ENCODE results near the gene AMIGO1. TPM values are rescaled to one million over a fixed set of nuclear protein-coding genes. Genes with fewer than 3 reads are reported as not detected.
A peak's percentile ranks its signal among the peaks of the same experiment; 100 is the strongest.
"Not testable (repeated sequence)": the region's sequence is repeated elsewhere in the genome, so short reads cannot be mapped to it uniquely, and the experiment has no call there.

AMIGO1 gene
- total RNA-seq, 1 experiment from 2014 or later = 1.1 TPM

GRCh38 chr1:109475261-109475660, 34.3 kb downstream of the AMIGO1 start:
- Histone ChIP-seq H3K36me3 (replicated peaks; ENCODE audit: control insufficient read depth, insufficient read depth, low read length) (no peaks in the 10 kb centered on the region), H3K4me3 (ENCODE audit: insufficient read depth, low read depth, low read length) (no peak overlapping the region), H3K27me3 (ENCODE audit: control insufficient read depth, insufficient read depth, low read length) (peaks cover 9% of the 10 kb centered on the region)
- DNase-seq = peak; percentile 14

GRCh38 chr1:109474697-109475096, 34.8 kb downstream of the AMIGO1 start:
- Histone ChIP-seq H3K4me3 (ENCODE audit: insufficient read depth, low read depth, low read length) (no peak overlapping the region), H3K36me3 (replicated peaks; ENCODE audit: control insufficient read depth, insufficient read depth, low read length) (no peaks in the 10 kb centered on the region), H3K27me3 (ENCODE audit: control insufficient read depth, insufficient read depth, low read length) (peaks cover 13% of the 10 kb centered on the region)
- peak; percentile 7 for DNase-seq

- not testable (repeated sequence) for H3K4me3 ChIP-seq (ENCODE audit: insufficient read depth, low read depth, low read length); H3K36me3 ChIP-seq (replicated peaks; ENCODE audit: control insufficient read depth, insufficient read depth, low read length)
- peak; percentile 4 for DNase-seq
- H3K27me3 ChIP-seq (ENCODE audit: control insufficient read depth, insufficient read depth, low read length) = peaks cover 18% of the 10 kb centered on the region
Measured at GRCh38 chr1:109473284-109474057, 36.1 kb downstream of the AMIGO1 start.

GRCh38 chr1:109472779-109473178, 36.7 kb downstream of the AMIGO1 start:
- Histone ChIP-seq H3K4me3 (ENCODE audit: insufficient read depth, low read depth, low read length) (no peak overlapping the region), H3K27me3 (ENCODE audit: control insufficient read depth, insufficient read depth, low read length) (peaks cover 25% of the 10 kb centered on the region), H3K36me3 (replicated peaks; ENCODE audit: control insufficient read depth, insufficient read depth, low read length) (no peaks in the 10 kb centered on the region)
- no peak for DNase-seq

- Histone ChIP-seq H3K4me3 (ENCODE audit: insufficient read depth, low read depth, low read length) (no peak overlapping the region), H3K27me3 (ENCODE audit: control insufficient read depth, insufficient read depth, low read length) (peaks cover 47% of the 10 kb centered on the region)
Measured at GRCh38 chr1:109470245-109470644, 39.3 kb downstream of the AMIGO1 start.

GRCh38 chr1:109468903-109469302, 40.6 kb downstream of the AMIGO1 start:
- H3K4me3 ChIP-seq (ENCODE audit: insufficient read depth, low read depth, low read length) = no peak overlapping the region
- no peaks in the 10 kb centered on the region for H3K36me3 ChIP-seq (replicated peaks; ENCODE audit: control insufficient read depth, insufficient read depth, low read length)
- peaks cover 59% of the 10 kb centered on the region for H3K27me3 ChIP-seq (ENCODE audit: control insufficient read depth, insufficient read depth, low read length)
- DNase-seq = no peak

More at GRCh38 chr1:109470245-109470644, 39.3 kb downstream of the AMIGO1 start:
- no peak for DNase-seq
- no peaks in the 10 kb centered on the region for H3K36me3 ChIP-seq (replicated peaks; ENCODE audit: control insufficient read depth, insufficient read depth, low read length)

GRCh38 chr1:109468061-109468460, 41.5 kb downstream of the AMIGO1 start:
- Histone ChIP-seq H3K4me3 (ENCODE audit: insufficient read depth, low read depth, low read length) (no peak overlapping the region), H3K36me3 (replicated peaks; ENCODE audit: control insufficient read depth, insufficient read depth, low read length) (no peaks in the 10 kb centered on the region), H3K27me3 (ENCODE audit: control insufficient read depth, insufficient read depth, low read length) (peaks cover 63% of the 10 kb centered on the region)
- DNase-seq = no peak

- Histone ChIP-seq H3K4me3 (ENCODE audit: insufficient read depth, low read depth, low read length) (peak overlapping the region; percentile 65), H3K36me3 (replicated peaks; ENCODE audit: control insufficient read depth, insufficient read depth, low read length) (no peaks in the 10 kb centered on the region), H3K27me3 (ENCODE audit: control insufficient read depth, insufficient read depth, low read length) (peaks cover 65% of the 10 kb centered on the region)
- DNase-seq = no peak
Measured at GRCh38 chr1:109467301-109467777, 42.2 kb downstream of the AMIGO1 start.

- no peaks in the 10 kb centered on the region for H3K36me3 ChIP-seq (replicated peaks; ENCODE audit: control insufficient read depth, insufficient read depth, low read length)
- peak within 1 kb of the TSS; percentile 65 for H3K4me3 ChIP-seq (ENCODE audit: insufficient read depth, low read depth, low read length)
- peak; percentile 91 for DNase-seq
- peaks cover 65% of the 10 kb centered on the region for H3K27me3 ChIP-seq (ENCODE audit: control insufficient read depth, insufficient read depth, low read length)
Measured at GRCh38 chr1:109466452-109467300, 42.9 kb downstream of the AMIGO1 start, which contains the start of gene SYPL2. Gene SYPL2, plus strand, starts transcription at chr1:109466546. Its CDS starts 298 bp downstream, at chr1:109466844.

GRCh38 chr1:109466125-109466451, 43.4 kb downstream of the AMIGO1 start:
- H3K27me3 ChIP-seq (ENCODE audit: control insufficient read depth, insufficient read depth, low read length) = peaks cover 65% of the 10 kb centered on the region
- H3K36me3 ChIP-seq (replicated peaks; ENCODE audit: control insufficient read depth, insufficient read depth, low read length) = no peaks in the 10 kb centered on the region
- no peak for DNase-seq
- peak overlapping the region; percentile 65 for H3K4me3 ChIP-seq (ENCODE audit: insufficient read depth, low read depth, low read length)

- no peaks in the 10 kb centered on the region; the same call in 1 of the 2 replicates for H3K27me3 ChIP-seq (ENCODE audit: control insufficient read depth, insufficient read depth, low read length)
- no peak overlapping the region for H3K4me3 ChIP-seq (ENCODE audit: insufficient read depth, low read depth, low read length)
- DNase-seq = no peak
- no peaks in the 10 kb centered on the region for H3K36me3 ChIP-seq (replicated peaks; ENCODE audit: control insufficient read depth, insufficient read depth, low read length)
Measured at GRCh38 chr1:109457819-109458218, 51.7 kb downstream of the AMIGO1 start.

- H3K4me3 ChIP-seq (ENCODE audit: insufficient read depth, low read depth, low read length) = no peak overlapping the region
- H3K36me3 ChIP-seq (replicated peaks; ENCODE audit: control insufficient read depth, insufficient read depth, low read length) = no peaks in the 10 kb centered on the region
- DNase-seq = no peak
- H3K27me3 ChIP-seq (ENCODE audit: control insufficient read depth, insufficient read depth, low read length) = peaks cover 1% of the 10 kb centered on the region; the same call in 1 of the 2 replicates
Measured at GRCh38 chr1:109454497-109455133, 54.9 kb downstream of the AMIGO1 start.
